Stimulated activated CD8-positive, alpha-beta memory T cell treated with anti-CD3 and anti-CD28 coated beads, Interleukin-4, amount 100 ng/mL, for 48 hours (primary cell): ENCODE data around the gene RPTOR.

Source experiments
- DNase-seq: peaks from one replicate; pipeline ENCODE4 v3.0.0-alpha.2; 2020

The RPTOR gene

GRCh38 chr17:80956321-80957190 lies 411.9 kb downstream of the RPTOR start:
- no peak for DNase-seq

GRCh38 chr17:80957461-80957941 lies 412.9 kb downstream of the RPTOR start:
- no peak for DNase-seq

DNA sequence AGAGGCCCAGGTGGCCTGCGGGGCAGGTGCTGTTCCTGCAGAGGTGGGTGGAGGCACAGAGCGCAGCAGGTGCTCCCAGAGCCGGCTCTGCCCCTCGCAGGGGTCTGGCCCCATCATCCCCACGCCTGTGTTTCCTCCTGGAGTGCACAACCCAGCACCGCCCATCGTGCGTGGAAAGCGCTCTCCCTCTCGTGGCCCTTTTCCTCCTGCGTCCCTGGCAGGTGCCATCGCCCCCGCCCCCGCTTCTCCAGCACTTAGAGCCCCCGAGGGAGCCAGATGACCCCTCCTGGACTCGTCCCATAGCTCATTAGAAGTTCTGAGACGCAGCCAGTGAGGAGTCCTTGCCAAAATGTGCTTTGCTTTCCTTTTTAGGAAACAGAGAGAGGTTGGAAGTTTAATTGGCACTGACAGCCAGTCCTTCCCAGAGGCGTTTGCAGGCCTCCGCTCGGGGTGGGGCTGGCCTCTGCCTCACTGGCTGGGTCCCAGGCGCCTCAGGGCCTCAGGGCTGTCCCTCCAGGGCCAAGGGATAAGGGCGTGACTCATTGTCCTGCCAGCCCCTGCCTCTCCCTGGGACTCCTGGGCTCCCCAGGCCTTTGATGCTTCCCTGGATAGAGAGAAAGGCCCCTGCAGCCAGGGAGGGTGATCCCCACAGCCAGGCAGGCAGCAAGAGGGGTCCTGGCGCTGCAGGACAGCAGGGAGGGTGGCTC lies 414.8 kb downstream of the RPTOR start:
- no peak for DNase-seq

GRCh38 chr17:80960037-80960796 lies 415.6 kb downstream of the RPTOR start:
- no peak for DNase-seq

GRCh38 chr17:80960797-80961452 lies 416.3 kb downstream of the RPTOR start:
- no peak for DNase-seq

DNA sequence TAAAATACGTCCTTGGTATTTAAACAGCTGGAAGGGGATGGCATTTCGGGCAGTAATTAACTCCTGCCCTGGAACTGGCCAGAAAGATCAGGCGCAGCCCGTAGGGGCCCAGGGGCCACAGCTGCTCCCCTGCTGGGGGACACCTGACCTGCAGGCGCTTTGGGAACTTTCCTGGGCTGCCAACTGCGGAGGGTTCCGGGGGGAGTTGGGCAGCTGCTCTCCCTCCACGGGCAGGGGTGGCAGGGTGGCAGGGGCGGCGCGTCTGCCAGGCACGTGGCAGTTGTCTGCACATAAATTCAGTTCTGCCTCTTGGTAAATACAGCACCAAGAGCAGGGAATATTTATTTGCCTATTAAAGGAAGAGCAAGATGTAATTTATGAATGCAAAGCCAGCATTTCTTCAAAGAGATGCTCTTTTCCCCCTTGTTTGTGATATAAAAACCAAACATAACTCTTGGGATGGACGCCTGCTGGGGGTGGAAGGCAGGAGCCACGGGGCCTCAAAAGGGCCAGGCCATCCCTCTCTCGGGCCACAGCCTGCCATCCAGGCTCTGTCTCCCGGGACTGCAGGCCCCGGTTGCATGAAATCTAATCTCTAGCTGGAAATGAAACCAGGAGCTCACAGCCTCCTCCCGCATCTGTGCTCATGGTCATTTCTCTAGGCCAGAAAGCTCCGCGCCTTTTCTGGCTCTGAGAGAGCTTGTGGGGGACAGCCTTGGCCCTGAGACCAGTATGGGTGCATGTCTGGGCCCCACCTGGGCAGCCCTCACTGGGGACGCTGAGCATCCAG lies 417.1 kb downstream of the RPTOR start:
- no peak for DNase-seq

DNA sequence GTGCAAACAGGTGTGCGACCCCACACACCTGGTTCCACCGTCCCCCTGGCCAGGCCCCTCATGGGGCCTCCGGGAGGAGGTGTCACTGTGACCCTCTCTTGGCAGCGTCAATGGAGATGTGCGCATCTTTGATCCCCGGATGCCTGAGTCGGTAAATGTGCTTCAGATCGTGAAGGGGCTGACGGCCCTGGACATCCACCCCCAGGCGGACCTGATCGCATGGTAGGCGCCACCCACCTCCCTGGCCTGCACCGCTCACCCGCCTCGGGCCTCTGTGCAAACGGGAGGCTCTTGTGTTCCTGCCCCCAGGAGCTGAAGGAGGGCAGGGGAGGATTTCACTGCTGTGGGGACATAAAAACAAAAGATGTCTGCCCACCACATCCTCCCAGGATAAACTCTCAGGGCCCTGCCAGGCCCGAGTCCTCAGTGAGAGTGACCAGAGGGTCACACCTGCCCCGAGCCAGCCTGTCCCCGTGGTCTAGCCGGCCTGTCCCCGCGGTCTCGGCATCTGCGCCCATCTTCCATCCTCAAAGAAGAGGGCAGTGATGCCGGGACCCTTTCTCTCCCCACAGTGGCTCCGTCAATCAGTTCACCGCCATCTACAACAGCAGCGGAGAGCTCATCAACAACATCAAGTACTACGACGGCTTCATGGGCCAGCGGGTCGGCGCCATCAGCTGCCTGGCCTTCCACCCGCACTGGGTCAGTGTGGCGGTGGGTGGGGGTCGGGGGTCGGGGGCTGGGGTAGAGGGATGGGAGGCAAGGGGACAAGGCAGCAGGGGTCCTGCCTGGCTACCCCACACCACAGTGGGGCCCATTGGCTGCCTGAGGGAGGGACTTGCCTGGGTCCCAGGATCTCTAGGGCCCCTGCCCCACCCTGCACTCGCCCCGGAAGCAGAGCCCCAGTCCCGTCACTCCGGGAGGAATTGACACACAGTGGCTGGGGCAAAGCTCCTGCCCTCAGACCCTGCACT lies 418.0 kb downstream of the RPTOR start:
- DNase-seq = no peak

DNA sequence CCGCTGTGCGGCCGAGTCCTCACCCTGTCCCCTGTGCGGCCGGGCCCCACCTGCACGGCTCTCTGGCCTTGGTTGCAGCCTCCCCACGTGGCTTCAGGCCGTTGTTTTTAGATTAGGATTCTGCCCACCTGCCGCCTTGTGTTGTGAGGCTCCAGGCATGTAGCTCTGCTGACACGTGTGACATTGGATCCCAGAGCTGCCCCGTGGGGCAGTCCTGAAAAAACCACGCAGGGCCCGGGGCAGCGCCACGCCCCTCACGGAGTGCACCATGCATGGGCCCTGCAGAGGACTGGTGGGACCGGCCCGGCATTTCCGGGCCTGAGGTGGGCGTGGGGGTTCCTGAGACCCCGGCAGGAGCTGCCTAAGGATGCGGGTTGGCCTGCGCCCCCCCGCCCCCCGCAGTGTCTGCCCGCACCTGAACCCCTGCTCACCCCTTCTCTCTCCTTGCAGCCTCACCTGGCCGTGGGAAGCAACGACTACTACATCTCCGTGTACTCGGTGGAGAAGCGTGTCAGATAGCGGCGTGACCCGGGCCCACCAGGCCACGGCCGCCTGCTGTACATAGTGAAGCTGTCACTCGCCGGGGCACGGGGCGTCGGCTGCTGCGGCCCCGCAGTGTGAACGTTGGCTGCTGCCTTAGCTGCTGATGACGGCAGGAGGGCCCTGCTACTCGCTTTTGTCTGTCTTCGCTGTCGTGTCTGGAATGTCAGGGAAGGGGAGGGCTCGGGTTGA lies 419.3 kb downstream of the RPTOR start:
- no peak for DNase-seq

DNA sequence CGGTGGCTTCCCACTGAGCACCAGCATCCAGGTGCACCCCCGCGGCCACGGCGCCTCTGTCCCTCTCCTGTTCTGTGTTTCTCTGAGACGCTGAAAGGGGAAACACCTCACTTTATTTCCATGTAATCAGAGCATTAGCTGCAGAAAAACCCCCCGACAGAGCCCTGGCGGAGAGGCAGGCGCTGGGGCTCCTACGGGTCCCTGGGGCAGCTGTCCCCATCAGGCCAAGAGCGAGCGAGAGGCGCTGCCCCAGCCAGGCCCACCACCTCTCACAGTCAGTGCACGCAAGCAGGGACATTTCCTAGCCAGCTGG lies 419.9 kb downstream of the RPTOR start:
- DNase-seq = no peak

DNA sequence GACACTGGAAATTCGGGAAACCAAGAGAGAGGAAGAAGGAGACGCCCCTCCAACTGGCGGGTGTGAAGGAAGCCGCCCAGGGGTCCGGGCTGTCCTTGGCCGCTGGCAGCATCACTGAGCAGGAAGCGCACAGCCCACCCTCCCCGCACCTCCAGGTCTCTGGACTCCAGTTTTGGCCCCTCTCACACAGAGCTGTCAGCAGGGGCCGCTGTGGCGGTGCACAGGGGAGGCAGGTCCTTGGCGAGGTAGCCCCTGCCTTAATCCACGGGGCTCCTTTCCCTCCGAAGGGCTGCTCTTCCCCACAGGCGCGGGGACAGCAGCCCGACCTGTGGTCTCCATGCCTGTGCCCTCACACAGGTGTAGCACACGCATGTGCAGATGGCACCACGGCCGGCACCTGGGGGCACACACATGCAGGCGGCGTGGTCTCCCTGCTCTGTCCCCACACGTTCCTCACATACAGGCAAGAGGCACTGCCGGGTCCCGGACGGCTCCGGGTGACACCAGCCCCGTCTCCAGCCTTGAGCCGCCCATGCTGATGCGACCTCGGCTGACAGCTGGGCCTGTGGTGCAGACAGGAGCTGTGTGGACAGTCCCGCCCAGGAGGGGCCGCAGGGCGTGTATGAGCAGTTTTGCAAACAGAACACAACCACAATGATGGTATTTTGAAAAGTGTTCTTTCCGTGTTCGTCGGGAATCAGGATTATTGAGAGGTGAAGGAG lies 420.4 kb downstream of the RPTOR start:
- DNase-seq = no peak

DNA sequence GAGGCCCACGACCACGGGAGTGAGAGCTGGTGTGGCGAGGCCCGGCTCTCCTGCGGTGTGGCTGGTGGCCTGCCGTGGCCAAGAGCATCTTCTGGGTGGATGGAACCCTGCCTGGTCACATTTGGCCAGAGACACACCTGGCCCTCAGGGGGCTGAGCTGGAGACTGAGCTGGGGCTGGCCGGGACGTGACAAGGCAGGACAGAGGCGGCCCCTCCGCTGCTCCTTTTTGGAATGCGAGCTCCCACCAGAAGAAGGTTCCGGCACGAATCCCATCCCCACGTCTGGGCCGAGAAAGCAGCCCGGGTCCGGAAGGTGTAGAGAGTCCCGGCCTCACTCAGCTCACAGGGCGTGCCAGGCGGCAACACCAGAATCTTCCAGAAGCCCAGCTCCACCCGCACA lies 421.0 kb downstream of the RPTOR start:
- no peak for DNase-seq

- DNase-seq = no peak
These were observed 422.8 kb downstream of the RPTOR start for GRCh38 chr17:80967404-80967872.

DNA sequence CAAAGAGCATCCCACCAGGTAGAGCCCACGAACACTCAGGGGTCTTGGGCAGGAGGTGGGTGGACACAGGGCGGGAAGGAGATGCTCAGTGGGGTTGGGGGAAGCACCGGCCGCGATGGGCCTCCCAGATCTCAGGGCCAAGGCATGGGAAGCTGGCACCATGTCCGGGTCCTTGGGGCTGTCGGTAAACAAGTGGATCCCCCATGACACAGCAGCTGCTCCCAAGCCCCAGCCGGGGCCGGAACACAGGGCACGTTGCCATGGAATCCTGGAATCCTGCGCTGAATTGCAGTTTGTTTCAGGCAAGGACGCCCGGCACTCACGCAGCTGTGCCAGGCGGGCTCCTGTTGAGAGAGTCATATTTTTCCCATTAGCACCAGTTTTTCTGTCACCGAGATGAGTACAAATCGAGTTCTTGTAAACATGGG lies 424.0 kb downstream of the RPTOR start:
- DNase-seq = no peak

GRCh38 chr17:80969030-80969673 lies 424.5 kb downstream of the RPTOR start:
- no peak for DNase-seq

GRCh38 chr17:80969674-80970043 lies 425.0 kb downstream of the RPTOR start:
- DNase-seq = no peak

DNA sequence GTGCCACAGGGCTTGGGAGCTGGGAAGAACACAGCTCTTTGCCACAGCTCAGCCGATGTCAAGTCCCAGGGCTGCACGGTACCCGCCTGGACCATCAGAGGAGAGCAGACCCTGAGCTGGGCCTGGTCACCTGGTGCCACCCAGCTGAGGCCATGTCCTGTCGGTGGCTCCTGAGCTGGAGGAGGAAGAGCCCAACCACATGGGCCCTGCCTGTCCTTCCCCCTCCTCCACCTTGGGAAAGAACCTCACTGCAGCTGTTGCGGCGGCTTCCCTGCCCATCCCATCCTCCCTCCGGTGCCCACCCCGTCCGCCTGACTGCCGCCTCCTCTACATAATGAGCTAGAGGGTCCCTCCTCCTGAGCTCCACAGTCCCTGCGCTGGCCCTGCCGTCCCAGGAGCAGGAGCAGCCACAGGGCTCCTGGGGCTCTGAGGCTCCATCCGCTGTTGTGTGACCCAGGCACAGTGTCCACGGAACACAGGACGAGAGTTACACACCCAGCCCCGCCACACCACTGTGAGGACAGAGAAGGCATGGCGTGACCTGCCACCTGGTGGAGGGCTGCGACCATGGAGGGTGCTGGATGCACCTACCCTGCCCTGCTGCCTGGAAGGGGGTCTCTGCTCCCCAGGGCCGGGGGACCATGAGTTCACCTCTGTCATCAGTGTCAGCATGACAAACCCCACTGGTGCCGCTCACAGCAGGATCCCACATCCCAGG lies 425.6 kb downstream of the RPTOR start:
- DNase-seq = peak; percentile 57

GRCh38 chr17:80970762-80971703 lies 426.4 kb downstream of the RPTOR start:
- no peak for DNase-seq
